Bronchial epithelial cell (primary cell): ENCODE measurements around the gene RNF145. TPM values are rescaled to one million over a fixed set of nuclear protein-coding genes. Genes with fewer than 3 reads are reported as not detected.
A peak's percentile ranks its signal among the peaks of the same experiment; 100 is the strongest.

ENCODE experiments used
- DNase-seq: peaks from one replicate; pipeline ENCODE4 v3.0.0-alpha.2; 2010; ENCODE audit warnings: low read depth
- FAIRE-seq: peaks from 2 replicates; lab custom pipeline; 2011; peaks lifted over from hg19 to GRCh38; lab: Jason Lieb, UNC
- H3K27me3 ChIP-seq: 2 replicates; pipeline ENCODE4 v1.5.1; 2011; ENCODE audit warnings: low read length; ENCODE audit not compliant: control insufficient read depth, insufficient read depth
- H3K36me3 ChIP-seq: 2 replicates; pipeline ENCODE4 v1.5.1; 2011; ENCODE audit warnings: low read length; ENCODE audit not compliant: control insufficient read depth, insufficient read depth
- H3K4me3 ChIP-seq: 2 replicates; pipeline ENCODE4 v1.5.1; 2011; ENCODE audit warnings: mild to moderate bottlenecking, low read depth, low read length, control low read depth
- total RNA-seq: library from RNA; depleted of rRNA; stranded (reverse); fragments of >200 nt; gene quantifications from 2 replicates; pipeline ENCODE4 v1.2.1, GENCODE V29; 2014
- TF ChIP-seq, protein P1 (sequence below): IDR thresholded peaks from 2 replicates; pipeline ENCODE4 v1.5.1; 2011; ENCODE audit warnings: mild to moderate bottlenecking, moderate library complexity, low read length, control low read depth, inconsistent platforms; ENCODE audit not compliant: insufficient read depth, severe bottlenecking

RNF145 gene
- total RNA-seq, 1 donor from 2014 or later: 84.2 TPM

DNA sequence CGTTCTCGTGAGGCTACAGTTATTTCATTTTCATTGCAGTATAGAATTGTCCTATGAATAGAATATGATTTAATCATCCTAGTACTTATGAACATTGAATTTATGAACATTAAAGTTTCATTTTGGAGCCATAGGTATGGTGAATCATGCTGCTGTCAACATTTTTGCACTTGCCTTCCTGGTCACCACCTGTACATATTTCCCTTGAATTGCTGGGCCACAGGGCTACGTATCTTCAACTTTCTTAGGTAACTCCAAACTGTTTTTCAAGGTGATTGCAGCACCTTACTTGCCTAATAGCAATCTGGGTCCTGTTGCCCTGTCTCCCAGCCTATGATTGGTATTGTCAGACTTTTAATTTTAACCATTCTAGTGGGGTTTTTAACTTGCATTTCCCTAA is 6.5 kb upstream of the RNF145 start:
- Histone ChIP-seq H3K36me3 (no peaks in the 10 kb centered on the region), H3K27me3 (no peaks in the 10 kb centered on the region), H3K4me3 (no peak overlapping the region)
- DNase-seq (peak; percentile 59), FAIRE-seq (no peak)
- TF ChIP-seq, protein P1, sequence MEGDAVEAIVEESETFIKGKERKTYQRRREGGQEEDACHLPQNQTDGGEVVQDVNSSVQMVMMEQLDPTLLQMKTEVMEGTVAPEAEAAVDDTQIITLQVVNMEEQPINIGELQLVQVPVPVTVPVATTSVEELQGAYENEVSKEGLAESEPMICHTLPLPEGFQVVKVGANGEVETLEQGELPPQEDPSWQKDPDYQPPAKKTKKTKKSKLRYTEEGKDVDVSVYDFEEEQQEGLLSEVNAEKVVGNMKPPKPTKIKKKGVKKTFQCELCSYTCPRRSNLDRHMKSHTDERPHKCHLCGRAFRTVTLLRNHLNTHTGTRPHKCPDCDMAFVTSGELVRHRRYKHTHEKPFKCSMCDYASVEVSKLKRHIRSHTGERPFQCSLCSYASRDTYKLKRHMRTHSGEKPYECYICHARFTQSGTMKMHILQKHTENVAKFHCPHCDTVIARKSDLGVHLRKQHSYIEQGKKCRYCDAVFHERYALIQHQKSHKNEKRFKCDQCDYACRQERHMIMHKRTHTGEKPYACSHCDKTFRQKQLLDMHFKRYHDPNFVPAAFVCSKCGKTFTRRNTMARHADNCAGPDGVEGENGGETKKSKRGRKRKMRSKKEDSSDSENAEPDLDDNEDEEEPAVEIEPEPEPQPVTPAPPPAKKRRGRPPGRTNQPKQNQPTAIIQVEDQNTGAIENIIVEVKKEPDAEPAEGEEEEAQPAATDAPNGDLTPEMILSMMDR: no peak

DNA sequence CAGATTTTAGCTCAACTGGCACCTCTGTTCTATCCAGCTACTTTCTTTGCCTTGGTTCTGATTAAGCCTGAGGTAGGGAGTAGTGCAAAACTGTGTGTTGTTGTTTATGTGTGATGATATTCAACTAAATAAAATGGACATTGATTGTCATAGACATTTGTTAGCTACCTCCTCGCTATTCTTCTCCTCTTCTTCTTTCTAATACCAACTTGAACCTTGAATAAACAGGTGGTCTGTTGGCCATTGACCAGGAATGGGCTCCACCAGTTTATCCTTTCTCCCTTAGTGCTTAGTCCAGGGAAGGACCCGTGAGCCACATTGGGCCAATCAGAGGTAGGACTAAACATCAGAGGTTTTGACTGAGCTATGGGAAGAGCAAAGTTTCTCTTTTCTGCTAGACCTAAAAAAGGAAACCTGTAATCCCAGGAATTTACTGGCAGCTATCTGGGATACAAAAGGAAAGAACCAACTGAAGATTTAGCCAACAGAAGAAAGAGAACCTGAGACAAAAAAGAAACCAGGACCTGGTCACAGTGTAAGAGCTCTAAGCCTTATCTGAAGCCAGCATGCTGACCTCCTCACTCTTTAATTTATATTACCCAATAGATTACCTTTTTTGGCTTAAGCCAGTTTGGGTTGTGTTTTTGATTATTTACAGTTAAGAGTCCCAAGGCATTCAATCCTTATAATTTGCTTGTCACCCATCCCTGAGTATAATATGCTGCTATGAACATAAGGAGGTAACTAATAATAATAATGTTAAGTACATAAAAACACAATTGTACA is 5.3 kb upstream of the RNF145 start:
- Histone ChIP-seq H3K36me3 (no peaks in the 10 kb centered on the region), H3K4me3 (no peak overlapping the region), H3K27me3 (no peaks in the 10 kb centered on the region)
- FAIRE-seq (no peak), DNase-seq (no peak)
- TF ChIP-seq, protein P1: no peak

DNA sequence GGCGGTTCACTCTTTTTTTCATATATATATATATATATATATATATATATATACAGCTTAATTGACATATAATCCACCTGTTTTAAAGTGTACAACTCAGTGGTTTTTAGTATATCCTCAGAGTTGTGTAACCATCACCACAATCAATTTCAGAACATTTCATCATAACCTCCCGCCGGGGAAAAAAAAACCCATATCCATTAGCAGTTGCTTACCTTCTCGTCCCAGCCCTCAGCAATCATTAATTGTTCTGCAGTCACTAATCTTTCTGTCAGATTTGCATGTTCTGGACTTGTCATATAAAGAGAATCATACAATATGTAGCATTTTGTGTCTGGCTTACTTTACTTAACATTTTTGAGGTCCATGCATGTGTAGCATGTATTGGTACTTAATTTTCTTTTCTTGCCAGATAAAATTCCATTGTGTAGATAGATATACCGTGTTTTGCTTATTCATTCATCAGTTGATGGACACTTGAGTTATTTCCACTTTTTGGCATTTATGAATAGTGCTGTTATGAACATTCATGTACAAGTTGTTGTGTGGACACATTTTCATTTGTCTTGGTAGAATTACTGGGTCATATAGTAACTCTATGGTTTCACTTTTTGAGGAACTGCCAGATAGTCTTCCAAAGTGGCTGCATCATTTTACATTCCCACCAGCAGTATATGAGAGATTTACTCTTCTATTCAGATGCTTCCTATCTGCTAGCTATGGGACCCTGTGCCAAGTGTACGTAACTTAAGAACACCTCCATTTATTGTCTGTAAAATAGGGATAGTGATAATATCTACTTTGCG is 3.5 kb upstream of the RNF145 start:
- TF ChIP-seq, protein P1: no peak
- Histone ChIP-seq H3K4me3 (no peak overlapping the region), H3K27me3 (no peaks in the 10 kb centered on the region), H3K36me3 (no peaks in the 10 kb centered on the region)
- FAIRE-seq: no peak
- DNase-seq: no peak

DNA sequence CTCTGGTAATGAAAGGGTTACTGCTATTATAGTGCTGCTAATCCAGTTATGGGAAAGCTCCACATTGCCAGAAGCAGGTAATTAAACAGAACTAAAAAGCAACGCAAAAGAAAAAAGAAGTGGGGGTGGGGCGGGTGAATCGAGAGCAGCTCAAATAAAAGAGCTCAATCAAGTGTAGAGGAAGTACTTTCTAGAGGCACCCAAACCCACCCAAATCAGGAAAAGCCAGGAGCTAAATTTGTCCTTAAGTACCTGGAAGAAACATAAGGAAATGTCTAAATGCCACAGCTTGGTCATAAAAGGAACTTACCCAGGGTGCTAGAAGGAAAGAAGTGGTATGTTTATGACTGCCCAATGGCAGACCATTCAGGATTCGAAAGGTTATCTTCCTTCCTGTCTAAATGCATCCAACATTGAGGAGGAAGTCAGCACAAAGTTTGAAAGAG is 2.4 kb upstream of the RNF145 start:
- TF ChIP-seq, protein P1: no peak
- H3K4me3 ChIP-seq: no peak overlapping the region
- no peaks in the 10 kb centered on the region for H3K27me3 ChIP-seq
- no peaks in the 10 kb centered on the region for H3K36me3 ChIP-seq
- no peak for FAIRE-seq
- no peak for DNase-seq

- DNase-seq (no peak), FAIRE-seq (no peak)
- TF ChIP-seq, protein P1: no peak
- no peaks in the 10 kb centered on the region for H3K36me3 ChIP-seq
- H3K27me3 ChIP-seq: no peaks in the 10 kb centered on the region
- H3K4me3 ChIP-seq: no peak overlapping the region
These were observed 1.5 kb upstream of the RNF145 start for GRCh38 chr5:159210846-159211245.
